Measurements from ENCODE around the gene EPS8L2. TPM values are rescaled to one million over a fixed set of nuclear protein-coding genes. Genes with fewer than 3 reads are reported as not detected.
A peak's percentile ranks its signal among the peaks of the same experiment; 100 is the strongest.

Gene EPS8L2
- total and polyA plus RNA-seq, 2 of the 8 experiments (the other 6 are each of a cell fraction or from before 2014, with no cell fraction given), result 38.5 to 57.0 TPM

DNA sequence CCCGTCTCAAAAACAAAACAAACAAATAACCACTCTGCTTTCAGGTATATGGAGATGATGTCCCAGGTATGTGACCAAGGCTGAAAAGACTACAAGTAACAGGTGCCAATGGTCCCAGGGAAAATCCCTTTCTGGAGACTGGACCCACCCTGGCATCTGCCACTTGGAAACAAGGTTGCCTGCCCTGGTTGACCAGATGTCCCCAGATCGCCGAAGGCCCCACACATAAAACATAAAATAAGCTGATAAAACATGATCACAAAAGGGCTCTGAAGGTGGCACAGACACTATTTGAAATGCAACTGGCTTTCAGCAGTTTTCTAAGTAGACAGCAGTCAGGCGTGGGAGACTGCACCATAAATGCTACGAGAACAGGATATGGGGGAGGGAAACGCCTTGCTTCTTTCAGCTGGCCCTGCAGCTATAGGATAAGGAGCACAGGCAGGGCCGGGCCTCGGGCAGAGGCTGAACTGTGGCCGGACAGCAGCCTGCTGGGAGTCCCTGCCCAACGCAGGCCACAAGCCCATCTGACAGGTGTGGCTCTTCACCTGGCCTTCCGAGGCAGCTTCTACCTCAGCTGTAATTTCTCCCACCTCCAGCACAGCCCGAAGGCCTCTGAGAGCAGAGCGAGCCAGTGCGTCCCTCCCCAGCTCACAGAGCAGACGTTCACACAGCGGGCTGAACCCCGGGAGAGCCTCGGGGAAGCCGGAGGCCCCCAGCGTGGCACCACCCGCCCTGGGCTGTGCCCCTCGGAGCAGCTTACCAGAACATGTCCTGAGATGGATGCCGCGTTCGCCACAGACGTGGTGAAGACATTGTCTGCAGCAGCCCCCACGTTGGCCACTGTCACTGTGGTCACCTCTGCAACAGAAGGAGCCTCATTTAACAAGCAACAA, 15.0 kb upstream of the EPS8L2 start:
- POLR2A ChIA-PET (ENCODE audit: partially characterized antibody), result interaction anchor here (0.9 to 2.8 kb wide), 6 partner anchors 11 to 86 kb away, joined by 3 to 9 read pairs (median 3); partner anchors contain the start of gene GATD1
- Histone ChIP-seq H3K27me3 (replicated peaks in 1 of 4; ENCODE audit: control insufficient read depth in 3 of 4, extremely low read depth in 1 of 4, insufficient read depth in 3 of 4, low read length in 3 of 4) (no peaks in the 10 kb centered on the region), H3K14ac (ENCODE audit: insufficient read length) (no peak overlapping the region), H3K27ac (ENCODE audit: low read depth, low read length) (no peak overlapping the region), H3K23ac (ENCODE audit: insufficient read length) (no peak overlapping the region), H3K9me3 (ENCODE audit: insufficient read depth in 2 of 2, low read depth in 1 of 2, low read length in 1 of 2) (peaks cover 0 to 2% of the 10 kb centered on the region in 2 experiments; a peak in 1 of 4 replicates), H3K9ac (replicated peaks in 1 of 4; ENCODE audit: extremely low read depth in 1 of 4, low read depth in 3 of 4, low read length in 3 of 4) (no peak overlapping the region), H3K79me2 (ENCODE audit: control insufficient read depth in 1 of 2, insufficient read depth in 2 of 2, low read length in 2 of 2) (peaks cover 5 to 33% of the 10 kb centered on the region in 2 experiments; a peak in 3 of 4 replicates), H4K5ac (ENCODE audit: insufficient read length, low read depth, low read length) (no peak overlapping the region), H2BK12ac (ENCODE audit: low read depth, low read length) (no peak overlapping the region), H2AK5ac (ENCODE audit: low read depth, low read length) (no peak overlapping the region), H3K4me3 (ENCODE audit: extremely low read depth in 1 of 4, insufficient read depth in 2 of 4, low read depth in 3 of 4, low read length in 4 of 4) (no peak overlapping the region), H3K18ac (ENCODE audit: extremely low read depth, low read length) (no peak overlapping the region), H4K91ac (replicated peaks; ENCODE audit: insufficient read length, low read length) (no peak overlapping the region), H3K79me1 (ENCODE audit: low read depth, low read length) (peaks cover 12% of the 10 kb centered on the region; the same call in 1 of the 2 replicates), H2BK120ac (replicated peaks; ENCODE audit: low read depth, low read length) (no peak overlapping the region), H3K23me2 (ENCODE audit: low read depth, low read length) (peaks cover 7% of the 10 kb centered on the region; the same call in 1 of the 2 replicates), H4K20me1 (replicated peaks in 1 of 2; ENCODE audit: control insufficient read depth in 1 of 2, insufficient read depth in 2 of 2, low read length in 2 of 2) (peaks cover 10 to 17% of the 10 kb centered on the region in 2 experiments), H3K36me3 (ENCODE audit: control insufficient read depth in 2 of 4, insufficient read depth in 4 of 4, low read length in 3 of 4) (peaks cover 6 to 33% (median 18%) of the 10 kb centered on the region in 4 experiments; a peak in 7 of 8 replicates), H2BK20ac (ENCODE audit: low read length) (no peak overlapping the region), H4K8ac (ENCODE audit: extremely low read depth, insufficient read depth, low read length) (no peak overlapping the region; the same call in 1 of the 2 replicates), H2BK15ac (ENCODE audit: low read length) (no peak overlapping the region), H3K4me2 (ENCODE audit: insufficient read depth in 1 of 2, low read depth in 2 of 2, low read length in 2 of 2) (no peak overlapping the region), H2AFZ (ENCODE audit: low read length) (no peak overlapping the region), H3K56ac (replicated peaks; ENCODE audit: insufficient read length, low read depth, low read length) (no peak overlapping the region), H3K4me1 (replicated peaks in 1 of 4; ENCODE audit: control insufficient read depth in 3 of 4, insufficient read depth in 4 of 4, low read length in 3 of 4) (peaks cover 0 to 22% (median 5%) of the 10 kb centered on the region in 4 experiments; a peak in 6 of 7 replicates), H2BK5ac (ENCODE audit: low read depth, low read length) (0 out of 2 replicates have a peak overlapping the region, but pooled peaks have one; percentile 24), H3K4ac (replicated peaks; ENCODE audit: insufficient read length, low read depth, low read length) (no peak overlapping the region)
- TF ChIP-seq, protein P1, sequence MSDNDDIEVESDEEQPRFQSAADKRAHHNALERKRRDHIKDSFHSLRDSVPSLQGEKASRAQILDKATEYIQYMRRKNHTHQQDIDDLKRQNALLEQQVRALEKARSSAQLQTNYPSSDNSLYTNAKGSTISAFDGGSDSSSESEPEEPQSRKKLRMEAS (IDR thresholded peaks at IDR 0.05), result no peak
- 92% methylated on average over 27 of the region's 27 CpGs; no CpG with 5 or more reads in 1 of the 2 experiments for WGBS, 2 experiments (ENCODE audit: extremely low coverage in 1 of 2, insufficient coverage in 1 of 2, insufficient read length in 1 of 2, insufficient replicate concordance in 2 of 2, low coverage in 1 of 2, low lambda C conversion rate in 2 of 2, missing lambda C conversion rate in 1 of 2)
- FAIRE-seq (no peak), DNase-seq (ENCODE audit: low read depth in 1 of 2, low spot score in 2 of 2) (no peak)
- CTCF ChIA-PET (ENCODE audit: partially characterized antibody), result interaction anchor here (0.8 to 2.1 kb wide), 7 partner anchors 10 to 70 kb away, joined by 3 to 10 read pairs (median 3); no protein-coding TSS in a partner anchor

Measured in H1 (cell line).